ENCODE data around the gene BPIFA3.

Gene BPIFA3

GRCh38 chr20:33229843-33230242, 12.7 kb downstream of the BPIFA3 start:
- DNase-seq, result no peak

- DNase-seq, result no peak
Observed at GRCh38 chr20:33231237-33231636, 14.1 kb downstream of the BPIFA3 start.

GRCh38 chr20:33232486-33233072, 15.4 kb downstream of the BPIFA3 start:
- DNase-seq, result no peak

GRCh38 chr20:33233129-33233774, 16.1 kb downstream of the BPIFA3 start:
- DNase-seq, result no peak

- DNase-seq, result no peak
Observed at GRCh38 chr20:33234050-33234449, 16.9 kb downstream of the BPIFA3 start.

- no peak for DNase-seq
Observed at GRCh38 chr20:33235696-33236095, 18.5 kb downstream of the BPIFA3 start, which contains the start of gene BPIFA1. Gene BPIFA1, plus strand, starts transcription at chr20:33235996. Its CDS starts 1,716 bp downstream, at chr20:33237712.

GRCh38 chr20:33236351-33236750, 19.2 kb downstream of the BPIFA3 start:
- no peak for DNase-seq

- no peak for DNase-seq
Observed at GRCh38 chr20:33237989-33238388, 20.8 kb downstream of the BPIFA3 start.

- no peak for DNase-seq
Observed at GRCh38 chr20:33239418-33239817, 22.3 kb downstream of the BPIFA3 start.

- DNase-seq, result no peak
Observed at GRCh38 chr20:33239979-33240736, 23.0 kb downstream of the BPIFA3 start.

GRCh38 chr20:33240923-33241322, 23.8 kb downstream of the BPIFA3 start:
- no peak for DNase-seq

- DNase-seq, result no peak
Observed at GRCh38 chr20:33242319-33243100, 25.4 kb downstream of the BPIFA3 start.

GRCh38 chr20:33246077-33246476, 28.9 kb downstream of the BPIFA3 start:
- no peak for DNase-seq

- no peak for DNase-seq
Observed at GRCh38 chr20:33249456-33249855, 32.3 kb downstream of the BPIFA3 start.

GRCh38 chr20:33250666-33251065, 33.5 kb downstream of the BPIFA3 start:
- DNase-seq, result no peak

GRCh38 chr20:33251496-33251895, 34.3 kb downstream of the BPIFA3 start:
- DNase-seq, result peak in 1 of 2 experiments; percentile 27

GRCh38 chr20:33252460-33252859, 35.3 kb downstream of the BPIFA3 start:
- DNase-seq, result no peak

GRCh38 chr20:33255005-33255404, 37.9 kb downstream of the BPIFA3 start:
- DNase-seq, result no peak

- no peak for DNase-seq
Observed at GRCh38 chr20:33257237-33257636, 40.1 kb downstream of the BPIFA3 start.

- no peak for DNase-seq
Observed at GRCh38 chr20:33259371-33259770, 42.2 kb downstream of the BPIFA3 start.

GRCh38 chr20:33261465-33261864, 44.3 kb downstream of the BPIFA3 start:
- DNase-seq, result no peak

- DNase-seq, result peak; percentile 47 to 53
Observed at GRCh38 chr20:33262658-33263065, 45.5 kb downstream of the BPIFA3 start.

- no peak for DNase-seq
Observed at GRCh38 chr20:33263784-33264183, 46.6 kb downstream of the BPIFA3 start.
